Measurements from ENCODE around the gene TLN1. TPM values are rescaled to one million over a fixed set of nuclear protein-coding genes. Genes with fewer than 3 reads are reported as not detected.

Gene TLN1
- total RNA-seq, 1 donor from 2014 or later: 226 TPM

DNA sequence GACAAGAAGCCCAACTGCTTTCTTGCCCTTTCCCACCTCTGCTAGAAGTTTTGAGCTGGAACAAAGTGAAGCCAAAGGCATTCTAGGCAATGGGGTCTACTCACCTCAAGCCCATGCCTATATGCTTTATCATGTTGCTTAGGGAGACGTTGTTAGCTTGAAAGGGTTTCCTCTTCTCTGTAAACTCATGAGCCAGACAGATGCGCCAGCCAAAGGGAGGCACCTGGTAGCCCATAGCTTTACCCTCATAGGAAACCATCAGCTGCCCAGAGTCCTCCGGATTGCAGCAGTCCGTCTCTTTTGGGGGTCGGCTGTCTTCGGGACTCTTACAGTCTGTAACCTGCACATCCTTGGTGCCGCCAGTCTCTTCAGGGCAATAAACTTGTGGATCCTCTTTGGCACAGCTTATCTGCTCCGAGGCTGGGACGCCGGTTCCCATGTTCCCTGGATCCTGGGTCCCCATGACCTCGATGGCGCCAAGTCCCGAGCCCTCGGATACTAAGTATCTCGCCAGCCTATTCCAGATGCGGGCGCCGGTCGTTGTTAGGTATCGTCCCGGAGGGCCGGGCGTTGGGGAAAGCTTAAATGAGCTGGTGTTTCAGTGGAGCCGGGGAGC is 16.4 kb upstream of the TLN1 start:
- Mint-ChIP-seq H3K27me3 (ENCODE audit: low read depth) (no peaks in the 10 kb centered on the region), H3K9me3 (no peaks in the 10 kb centered on the region), H3K36me3 (peaks cover 15% of the 10 kb centered on the region), H3K27ac (peak overlapping the region; percentile 91), H3K4me3 (peak overlapping the region; percentile 90), H3K4me1 (peaks cover 35% of the 10 kb centered on the region)
- TF ChIP-seq CTCF (IDR thresholded peaks at IDR 0.05; ENCODE audit: unreplicated experiment): no peak
- no peak for DNase-seq (ENCODE audit: low spot score in 2 of 2, unreplicated experiment in 2 of 2)

- no peak for TF ChIP-seq CTCF (IDR thresholded peaks at IDR 0.05; ENCODE audit: unreplicated experiment)
- DNase-seq (ENCODE audit: low spot score in 2 of 2, unreplicated experiment in 2 of 2): no peak
- Mint-ChIP-seq H3K4me3 (peak overlapping the region; percentile 90), H3K36me3 (peaks cover 11% of the 10 kb centered on the region), H3K27me3 (ENCODE audit: low read depth) (no peaks in the 10 kb centered on the region), H3K27ac (peak overlapping the region; percentile 69), H3K9me3 (no peaks in the 10 kb centered on the region), H3K4me1 (peaks cover 35% of the 10 kb centered on the region)
Measured at GRCh38 chr9:35746583-35746982, 14.6 kb upstream of the TLN1 start.

DNA sequence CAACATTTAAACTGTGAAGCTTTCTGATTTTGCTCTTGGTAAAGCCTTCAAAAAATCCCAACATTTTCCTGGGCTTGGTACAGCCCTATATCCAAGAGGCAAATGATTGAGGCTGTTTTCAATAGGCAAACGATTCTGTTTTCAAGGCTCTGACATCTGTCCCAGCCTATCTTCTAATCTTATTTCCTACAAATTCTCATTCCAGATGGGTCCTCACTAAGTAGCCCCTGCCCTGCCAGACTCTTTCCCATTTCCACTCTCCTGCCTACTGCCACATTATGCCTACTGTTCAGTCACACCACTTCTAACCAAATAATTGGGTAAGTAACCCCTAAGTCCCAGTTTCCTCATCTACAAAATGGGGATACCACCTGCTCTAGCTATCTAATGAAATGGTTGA is 13.6 kb upstream of the TLN1 start:
- no peak overlapping the region for H3K27ac Mint-ChIP-seq
- DNase-seq (ENCODE audit: low spot score in 2 of 2, unreplicated experiment in 2 of 2): no peak

GRCh38 chr9:35743880-35744518 is 12.0 kb upstream of the TLN1 start:
- DNase-seq (ENCODE audit: low spot score in 2 of 2, unreplicated experiment in 2 of 2): no peak
- no peaks in the 10 kb centered on the region for H3K27me3 Mint-ChIP-seq (ENCODE audit: low read depth)
- no peak overlapping the region for H3K27ac Mint-ChIP-seq
- H3K4me3 Mint-ChIP-seq: no peak overlapping the region
- H3K36me3 Mint-ChIP-seq: peaks cover 7% of the 10 kb centered on the region
- H3K9me3 Mint-ChIP-seq: no peaks in the 10 kb centered on the region
- no peak for TF ChIP-seq CTCF (IDR thresholded peaks at IDR 0.05; ENCODE audit: unreplicated experiment)
- peaks cover 27% of the 10 kb centered on the region for H3K4me1 Mint-ChIP-seq

More for the DNA sequence above, 13.6 kb upstream of the TLN1 start:
- H3K36me3 Mint-ChIP-seq: peaks cover 6% of the 10 kb centered on the region
- H3K9me3 Mint-ChIP-seq: no peaks in the 10 kb centered on the region
- H3K4me3 Mint-ChIP-seq: no peak overlapping the region
- H3K4me1 Mint-ChIP-seq: peaks cover 35% of the 10 kb centered on the region
- no peak for TF ChIP-seq CTCF (IDR thresholded peaks at IDR 0.05; ENCODE audit: unreplicated experiment)
- no peaks in the 10 kb centered on the region for H3K27me3 Mint-ChIP-seq (ENCODE audit: low read depth)

DNA sequence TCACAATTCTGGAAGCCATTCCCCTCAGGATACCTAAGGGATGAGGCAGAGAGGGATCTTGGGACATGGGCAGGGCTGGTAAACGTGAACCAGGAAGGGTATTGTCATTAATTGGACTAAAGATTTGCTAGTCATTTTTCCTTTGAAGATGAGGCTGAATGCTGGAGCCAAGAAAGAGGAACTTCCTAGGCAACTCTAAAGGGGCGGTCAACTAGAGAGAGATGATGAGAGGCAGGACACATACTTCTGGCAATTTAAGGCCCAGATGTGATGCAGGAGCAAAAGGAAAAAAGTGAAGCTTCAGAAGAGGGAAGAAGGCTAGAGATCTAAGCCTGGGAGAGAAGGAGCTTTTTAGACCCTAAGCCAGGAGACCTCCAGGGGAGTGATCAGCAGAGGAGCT is 11.5 kb upstream of the TLN1 start:
- Mint-ChIP-seq H3K9me3 (no peaks in the 10 kb centered on the region), H3K36me3 (peaks cover 11% of the 10 kb centered on the region), H3K4me1 (peaks cover 27% of the 10 kb centered on the region), H3K27me3 (ENCODE audit: low read depth) (no peaks in the 10 kb centered on the region), H3K4me3 (no peak overlapping the region), H3K27ac (no peak overlapping the region)
- no peak for TF ChIP-seq CTCF (IDR thresholded peaks at IDR 0.05; ENCODE audit: unreplicated experiment)
- DNase-seq (ENCODE audit: low spot score in 2 of 2, unreplicated experiment in 2 of 2): no peak

Measured in mesothelial cell of epicardium (in vitro differentiated cells).